ENCODE data around the gene LRRC8A.
"Not testable (repeated sequence)": the region's sequence is repeated elsewhere in the genome, so short reads cannot be mapped to it uniquely, and the experiment has no call there.

The LRRC8A gene

GRCh38 chr9:128870128-128870940 is 11.6 kb upstream of the LRRC8A start:
- DNase-seq: no peak

- DNase-seq: not testable (repeated sequence)
Measured at GRCh38 chr9:128870941-128871265, 11.0 kb upstream of the LRRC8A start.

- DNase-seq: no peak
Measured at GRCh38 chr9:128877852-128878251, 4.1 kb upstream of the LRRC8A start.

GRCh38 chr9:128882677-128883603 is 1.0 kb downstream of the LRRC8A start:
- no peak for DNase-seq

- DNase-seq: no peak
Measured at GRCh38 chr9:128884164-128884563, 2.2 kb downstream of the LRRC8A start.

- no peak for DNase-seq
Measured at GRCh38 chr9:128885376-128885775, 3.4 kb downstream of the LRRC8A start.

GRCh38 chr9:128885798-128886197 is 3.9 kb downstream of the LRRC8A start:
- no peak for DNase-seq

- DNase-seq: no peak
Measured at GRCh38 chr9:128886211-128886891, 4.4 kb downstream of the LRRC8A start.

- DNase-seq: no peak
Measured at GRCh38 chr9:128887049-128887448, 5.1 kb downstream of the LRRC8A start.

GRCh38 chr9:128887914-128888350 is 6.0 kb downstream of the LRRC8A start:
- no peak for DNase-seq

- DNase-seq: no peak
Measured at GRCh38 chr9:128891321-128892220, 9.6 kb downstream of the LRRC8A start.

GRCh38 chr9:128892221-128892921 is 10.4 kb downstream of the LRRC8A start:
- DNase-seq: no peak

GRCh38 chr9:128893354-128893753 is 11.4 kb downstream of the LRRC8A start:
- no peak for DNase-seq

- DNase-seq: no peak
Measured at GRCh38 chr9:128894764-128895163, 12.8 kb downstream of the LRRC8A start.

- no peak for DNase-seq
Measured at GRCh38 chr9:128895556-128895955, 13.6 kb downstream of the LRRC8A start.

GRCh38 chr9:128898382-128898781 is 16.4 kb downstream of the LRRC8A start:
- DNase-seq: no peak

- DNase-seq: no peak
Measured at GRCh38 chr9:128898845-128899565, 17.1 kb downstream of the LRRC8A start.

- no peak for DNase-seq
Measured at GRCh38 chr9:128899566-128900322, 17.8 kb downstream of the LRRC8A start.

- DNase-seq: no peak
Measured at GRCh38 chr9:128901379-128901778, 19.4 kb downstream of the LRRC8A start.

GRCh38 chr9:128901822-128902221 is 19.9 kb downstream of the LRRC8A start:
- DNase-seq: no peak
